Hematopoietic multipotent progenitor cell treated with erythropoietin and hydrocortisone succinate and interleukin-3 and kit ligand, for 8 days (in vitro differentiated cells): Measurements from ENCODE around the gene PRAMEF25.
"Not testable (repeated sequence)": the region's sequence is repeated elsewhere in the genome, so short reads cannot be mapped to it uniquely, and the experiment has no call there.

ENCODE experiments used
- DNase-seq: peaks from one replicate; pipeline ENCODE4 v3.0.0-alpha.2; 2015

PRAMEF25 gene

DNA sequence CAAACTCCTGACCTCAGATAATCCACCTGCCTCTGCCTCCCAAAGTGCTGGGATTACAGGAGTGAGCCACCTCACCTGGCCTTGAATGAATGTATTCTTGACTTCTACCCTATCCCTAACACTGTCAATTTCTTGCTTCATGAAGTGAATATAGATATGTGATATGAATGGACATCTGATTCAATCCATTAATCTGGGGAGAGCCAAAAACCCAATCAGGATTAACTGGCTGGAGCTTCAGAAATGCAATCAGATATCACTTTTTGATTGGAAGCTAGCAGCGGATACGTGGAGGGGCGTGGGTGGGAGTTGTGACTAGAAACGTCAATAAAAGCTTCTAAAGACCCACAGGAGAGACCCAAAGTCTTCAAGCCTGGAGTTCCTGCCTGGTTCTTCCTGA is at the start of gene PRAMEF25:
TSS of gene PRAMEF25 (plus strand) at position 301 of the 400 bp plus-strand sequence. CDS start 2,920 bp downstream, outside the sequence.
- not testable (repeated sequence) for DNase-seq

DNA sequence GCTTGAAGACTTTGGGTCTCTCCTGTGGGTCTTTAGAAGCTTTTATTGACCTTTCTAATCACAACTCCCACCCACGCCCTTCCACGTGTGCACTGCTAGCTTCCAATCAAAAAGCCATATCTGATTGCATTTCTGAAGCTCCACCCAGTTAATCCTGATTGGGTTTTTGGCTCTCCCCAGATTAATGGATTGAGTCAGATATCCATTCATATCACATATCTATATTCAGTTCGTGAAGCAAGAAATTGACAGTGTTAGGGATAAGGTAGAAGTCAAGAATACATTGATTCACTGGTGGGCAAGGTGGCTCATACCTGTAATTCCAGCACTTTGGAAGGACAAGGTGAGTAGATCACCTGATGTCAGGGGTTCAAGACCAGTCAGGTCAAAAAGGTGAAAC is 14.1 kb upstream of the PRAMEF25 start, which contains the start of gene PRAMEF27:
TSS of gene PRAMEF27 (minus strand) at position 101 of the 400 bp plus-strand sequence. CDS start 2,916 bp downstream, outside the sequence.
- not testable (repeated sequence) for DNase-seq

DNA sequence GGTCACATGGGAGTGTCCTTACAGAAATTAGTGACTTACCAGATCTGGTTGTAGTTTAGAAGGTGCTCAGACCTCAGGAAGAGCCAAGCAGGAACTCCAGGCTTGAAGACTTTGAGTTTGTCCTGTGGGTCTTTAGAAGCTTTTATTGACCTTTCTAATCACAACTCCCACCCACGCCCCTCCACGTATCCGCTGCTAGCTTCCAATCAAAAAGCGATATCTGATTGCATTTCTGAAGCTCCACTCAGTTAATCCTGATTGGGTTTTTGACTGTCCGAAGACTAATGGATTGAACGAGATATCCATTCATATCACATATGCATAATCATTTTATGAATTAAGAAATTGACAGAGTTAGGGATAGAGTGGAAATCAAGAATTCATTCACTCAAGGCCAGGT is 46.2 kb downstream of the PRAMEF25 start, which contains the start of gene HNRNPCL2:
TSS of gene HNRNPCL2 (minus strand) at position 101 of the 400 bp plus-strand sequence. CDS start 454 bp downstream, outside the sequence.
- not testable (repeated sequence) for DNase-seq
